LNCAP (cell line): ENCODE data around the gene KLHL30.

Experiments used
- TF ChIP-seq, protein P1 (sequence below): fragments of 450-650 bp; IDR thresholded peaks from 2 replicates; pipeline ENCODE4 v1.5.1; 2017; ENCODE audit warnings: mild to moderate bottlenecking

KLHL30 gene

DNA sequence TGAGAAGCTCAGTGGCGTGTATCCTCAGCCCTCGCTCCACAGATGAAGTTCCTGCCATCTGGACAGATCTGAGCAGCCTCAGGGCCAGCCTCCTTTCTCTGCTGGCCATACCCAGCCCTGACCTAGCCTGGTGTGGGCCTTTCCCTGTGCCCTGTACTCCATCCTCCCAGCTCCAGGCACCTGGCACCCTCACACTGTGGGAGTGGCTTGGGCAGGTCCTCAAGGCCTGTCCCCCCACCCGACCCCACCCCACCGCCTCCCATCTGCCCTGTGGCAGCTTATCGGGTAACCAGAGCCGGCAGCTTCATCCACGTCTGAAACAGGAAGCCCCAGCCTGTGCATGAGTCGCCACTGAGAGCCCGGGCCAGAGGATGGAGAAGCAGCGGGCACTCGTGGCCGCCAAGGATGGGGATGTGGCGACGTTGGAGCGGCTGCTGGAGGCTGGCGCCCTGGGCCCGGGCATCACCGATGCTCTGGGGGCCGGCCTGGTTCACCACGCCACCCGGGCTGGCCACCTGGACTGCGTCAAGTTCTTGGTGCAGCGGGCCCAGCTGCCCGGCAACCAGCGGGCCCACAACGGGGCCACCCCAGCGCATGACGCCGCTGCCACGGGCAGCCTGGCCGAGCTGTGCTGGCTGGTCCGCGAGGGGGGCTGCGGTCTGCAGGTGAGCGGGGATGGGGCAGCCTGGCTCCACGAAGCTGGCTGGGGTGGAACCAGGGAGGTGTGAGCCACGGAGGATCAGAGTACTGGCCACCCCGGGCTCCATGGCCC, 38.2 kb upstream of the KLHL30 start, which contains the start of gene ESPNL:
ESPNL (plus strand) TSS at position 292 of the 772 bp plus-strand sequence; CDS start at position 372, 80 bp downstream.
- TF ChIP-seq, protein P1, sequence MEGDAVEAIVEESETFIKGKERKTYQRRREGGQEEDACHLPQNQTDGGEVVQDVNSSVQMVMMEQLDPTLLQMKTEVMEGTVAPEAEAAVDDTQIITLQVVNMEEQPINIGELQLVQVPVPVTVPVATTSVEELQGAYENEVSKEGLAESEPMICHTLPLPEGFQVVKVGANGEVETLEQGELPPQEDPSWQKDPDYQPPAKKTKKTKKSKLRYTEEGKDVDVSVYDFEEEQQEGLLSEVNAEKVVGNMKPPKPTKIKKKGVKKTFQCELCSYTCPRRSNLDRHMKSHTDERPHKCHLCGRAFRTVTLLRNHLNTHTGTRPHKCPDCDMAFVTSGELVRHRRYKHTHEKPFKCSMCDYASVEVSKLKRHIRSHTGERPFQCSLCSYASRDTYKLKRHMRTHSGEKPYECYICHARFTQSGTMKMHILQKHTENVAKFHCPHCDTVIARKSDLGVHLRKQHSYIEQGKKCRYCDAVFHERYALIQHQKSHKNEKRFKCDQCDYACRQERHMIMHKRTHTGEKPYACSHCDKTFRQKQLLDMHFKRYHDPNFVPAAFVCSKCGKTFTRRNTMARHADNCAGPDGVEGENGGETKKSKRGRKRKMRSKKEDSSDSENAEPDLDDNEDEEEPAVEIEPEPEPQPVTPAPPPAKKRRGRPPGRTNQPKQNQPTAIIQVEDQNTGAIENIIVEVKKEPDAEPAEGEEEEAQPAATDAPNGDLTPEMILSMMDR, result no peak

DNA sequence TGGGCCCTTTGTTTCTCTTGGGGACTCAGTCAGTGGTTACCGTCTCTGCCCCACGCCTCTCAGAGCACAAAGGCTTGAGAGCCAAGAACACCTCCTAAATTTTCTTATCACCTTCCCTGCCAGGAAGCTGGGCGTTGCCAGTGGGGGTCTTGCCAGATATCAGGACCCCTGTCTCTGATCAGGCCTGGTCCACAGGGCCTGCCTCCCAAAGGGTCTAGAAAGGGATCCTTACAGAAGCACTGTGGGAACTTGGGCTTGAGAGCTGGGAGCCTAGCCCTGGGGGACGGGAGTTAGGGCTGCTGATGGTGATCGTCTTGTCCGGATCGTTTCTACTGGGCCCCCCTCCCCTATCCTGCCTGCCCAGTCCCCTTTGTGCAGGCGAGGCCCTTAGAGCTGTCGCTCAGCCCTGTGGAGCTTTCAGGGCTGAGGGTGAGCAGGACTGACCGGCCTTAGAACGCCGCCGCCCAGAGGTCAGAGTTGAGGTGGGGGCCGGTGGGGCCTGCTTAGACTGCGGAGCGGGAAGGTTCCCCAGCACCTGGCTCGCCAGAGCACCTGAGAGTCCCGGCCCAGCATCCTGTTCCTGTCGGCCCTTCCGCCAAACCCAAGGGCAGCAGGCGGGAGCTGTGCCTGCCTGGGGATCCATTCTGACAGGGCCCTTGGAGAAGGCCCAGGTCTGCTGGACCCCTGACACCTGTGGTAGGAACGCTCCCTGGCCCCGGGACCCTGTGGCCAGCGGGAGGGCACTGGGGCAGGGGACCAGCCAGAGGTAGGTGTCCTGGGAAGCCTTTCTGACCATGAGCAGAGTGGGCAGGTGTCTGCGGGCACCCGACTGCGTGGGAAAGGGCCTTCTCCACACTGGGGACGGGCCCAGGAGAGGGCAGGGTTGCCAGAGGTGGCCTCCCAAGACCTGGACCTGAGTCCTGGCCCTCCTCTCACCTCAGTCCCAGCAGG, 37.4 kb upstream of the KLHL30 start:
- TF ChIP-seq, protein P1, result no peak

DNA sequence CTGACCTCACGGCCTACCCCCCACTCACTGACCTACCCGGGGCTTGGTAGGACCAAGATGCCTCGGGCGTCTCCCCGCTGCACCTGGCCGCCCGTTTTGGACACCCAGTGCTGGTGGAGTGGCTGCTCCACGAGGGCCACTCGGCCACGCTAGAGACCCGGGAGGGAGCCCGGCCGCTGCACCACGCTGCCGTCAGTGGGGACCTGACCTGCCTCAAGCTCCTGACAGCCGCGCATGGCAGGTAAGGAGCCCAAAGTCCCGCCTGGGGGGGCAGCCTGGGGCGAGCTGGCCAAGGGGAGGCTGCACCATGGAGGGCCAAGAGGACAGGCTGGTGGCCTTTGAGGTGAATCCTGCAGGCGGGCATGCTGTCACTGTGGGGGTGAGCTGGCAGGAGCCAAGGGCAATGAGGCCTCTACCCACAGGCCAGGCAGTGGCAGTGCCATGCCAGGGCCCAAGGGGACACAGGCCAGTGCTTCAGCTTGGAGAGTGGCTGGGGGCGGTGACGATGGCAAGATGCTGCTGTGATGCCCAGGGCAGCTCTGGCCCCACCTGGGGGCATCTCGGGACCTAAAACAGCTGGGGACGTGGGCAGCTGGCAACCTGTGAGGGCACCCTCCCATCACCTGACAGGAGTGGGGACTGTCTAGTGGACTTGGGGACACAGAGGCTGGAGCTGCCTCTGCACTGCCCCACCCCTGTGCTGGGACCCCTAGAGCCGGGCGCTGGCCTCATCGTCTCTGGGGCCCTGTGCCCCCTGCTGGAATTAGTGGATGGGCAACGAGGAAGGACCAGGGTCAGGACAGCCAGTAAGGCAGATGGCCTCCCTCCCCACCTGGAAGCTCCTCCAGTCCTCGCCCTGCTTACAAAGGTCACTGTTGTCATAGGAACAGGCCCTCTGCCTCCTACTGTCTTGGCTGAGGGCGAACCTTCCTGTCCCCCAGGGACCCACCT, 36.3 kb upstream of the KLHL30 start:
- TF ChIP-seq, protein P1, result no peak

DNA sequence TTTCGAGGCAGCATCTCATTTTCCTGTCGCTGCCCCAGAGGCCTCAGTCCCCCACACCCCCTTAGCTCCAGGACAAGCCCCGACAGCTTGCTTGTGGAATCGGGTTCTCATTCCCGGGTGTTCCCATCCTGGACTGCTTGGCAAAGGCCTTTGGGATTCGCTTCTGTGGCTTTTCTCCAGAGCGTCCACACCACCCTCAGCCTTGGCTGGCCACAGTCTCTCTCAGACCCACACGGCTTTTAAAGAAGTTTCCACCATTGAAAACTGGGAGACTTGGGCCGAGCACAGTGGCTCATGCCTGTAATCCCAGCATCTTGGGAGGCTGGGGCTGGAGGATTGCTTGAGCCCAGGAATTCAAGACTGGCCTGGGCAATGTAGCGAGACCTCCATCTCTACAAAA, 35.6 kb upstream of the KLHL30 start:
- TF ChIP-seq, protein P1, result no peak

DNA sequence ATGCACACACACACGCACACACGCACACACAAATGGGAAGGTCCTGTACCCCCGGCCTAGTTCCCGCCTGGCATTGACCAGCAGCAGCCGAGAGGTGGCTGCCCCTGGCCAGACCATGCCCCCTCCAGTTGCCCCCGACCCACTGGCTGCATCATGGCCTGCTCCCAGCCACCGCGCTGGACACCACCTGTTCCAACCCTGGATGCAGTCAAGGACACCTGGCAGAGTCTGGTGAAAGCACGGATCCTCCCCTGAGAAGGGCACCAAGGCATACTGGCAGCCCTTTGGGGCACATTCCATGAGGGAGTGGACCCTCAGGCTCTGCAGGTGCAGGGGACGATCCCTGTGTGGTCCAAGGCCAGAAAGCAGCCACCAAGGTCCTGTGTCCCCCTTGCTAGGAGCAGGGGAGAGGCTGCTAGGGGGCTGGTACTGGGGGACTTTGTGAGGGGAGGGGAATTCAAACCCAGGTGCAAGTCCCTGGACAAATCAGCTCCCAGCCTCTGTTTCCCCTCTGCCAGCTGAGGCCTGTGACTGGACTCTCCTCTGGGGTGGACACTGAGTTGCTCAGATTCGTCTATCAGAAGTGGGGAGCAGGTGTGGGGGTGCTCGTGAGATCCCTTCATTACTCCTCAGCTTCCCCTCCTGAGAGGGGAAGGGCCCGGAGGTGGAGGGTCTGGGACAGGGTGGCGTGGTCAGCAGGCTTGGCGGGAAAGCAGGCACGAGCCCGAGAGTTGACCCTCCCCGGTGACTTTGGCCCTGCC, 34.8 kb upstream of the KLHL30 start:
- TF ChIP-seq, protein P1, result no peak

DNA sequence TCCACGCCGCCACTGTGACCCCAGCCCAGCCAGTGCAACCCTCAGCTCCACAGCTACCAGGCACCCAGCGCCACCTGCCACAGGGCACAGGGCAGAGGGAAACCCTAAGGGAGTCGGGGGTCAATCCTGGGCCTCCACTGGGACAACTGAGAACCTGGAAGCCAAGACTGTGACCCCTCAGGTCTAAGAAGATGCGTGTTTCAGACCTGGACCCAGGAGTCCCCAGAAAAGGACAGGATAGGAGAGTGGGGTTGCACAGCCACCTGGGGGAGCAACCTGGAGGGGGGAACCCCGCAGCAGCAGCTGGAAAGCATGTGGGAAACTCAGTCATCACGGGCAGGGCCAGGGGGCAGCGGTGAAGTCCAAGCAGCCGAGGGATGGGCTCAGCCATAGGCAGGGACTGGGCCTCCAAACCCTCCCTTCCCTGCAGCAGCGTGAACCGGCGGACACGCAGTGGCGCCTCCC, 34.2 kb upstream of the KLHL30 start:
- TF ChIP-seq, protein P1, result no peak
